Measurements from ENCODE around the gene DNM1.

The DNM1 gene

GRCh38 chr9:128280084-128280622 lies 77.0 kb downstream of the DNM1 start:
- no peak for DNase-seq

GRCh38 chr9:128282500-128282899 lies 79.3 kb downstream of the DNM1 start:
- DNase-seq = no peak

GRCh38 chr9:128285033-128285784 lies 82.0 kb downstream of the DNM1 start:
- DNase-seq = no peak

GRCh38 chr9:128286440-128286839 lies 83.3 kb downstream of the DNM1 start:
- no peak for DNase-seq

GRCh38 chr9:128288273-128289004 lies 85.3 kb downstream of the DNM1 start:
- DNase-seq = no peak

GRCh38 chr9:128292009-128292408 lies 88.8 kb downstream of the DNM1 start:
- no peak for DNase-seq

GRCh38 chr9:128293091-128293490 lies 89.9 kb downstream of the DNM1 start:
- no peak for DNase-seq

GRCh38 chr9:128294142-128294541 lies 91.0 kb downstream of the DNM1 start:
- DNase-seq = no peak

- DNase-seq = no peak
Measured at GRCh38 chr9:128296340-128297220, 93.4 kb downstream of the DNM1 start.

- no peak for DNase-seq
Measured at GRCh38 chr9:128297221-128297773, 94.1 kb downstream of the DNM1 start.

- no peak for DNase-seq
Measured at GRCh38 chr9:128298535-128299482, 95.6 kb downstream of the DNM1 start.

GRCh38 chr9:128304136-128304970 lies 101.2 kb downstream of the DNM1 start:
- DNase-seq = no peak

Data from NK-92 treated with Interleukin-12 subunit alpha and Interleukin-12 subunit beta, amount 100 ng/mL, for 24 hours (cell line).